ENCODE data around the gene RAB11A. TPM values are rescaled to one million over a fixed set of nuclear protein-coding genes. Genes with fewer than 3 reads are reported as not detected.

RAB11A gene
- total RNA-seq, 1 donor from 2014 or later: 350 TPM

GRCh38 chr15:65827065-65827464 is 42.2 kb upstream of the RAB11A start:
- TF ChIP-seq CTCF (conservative IDR thresholded peaks at IDR 0.05; ENCODE audit: low read depth, low read length): no peak
- DNase-seq (ENCODE audit: low read depth): no peak
- no peak overlapping the region for H3K4me3 ChIP-seq (ENCODE audit: low read depth, low read length)

- DNase-seq (ENCODE audit: low read depth): no peak
- no peak for TF ChIP-seq CTCF (conservative IDR thresholded peaks at IDR 0.05; ENCODE audit: low read depth, low read length)
- H3K4me3 ChIP-seq (ENCODE audit: low read depth, low read length): no peak overlapping the region
Measured at GRCh38 chr15:65828585-65828984, 40.7 kb upstream of the RAB11A start.

GRCh38 chr15:65829130-65829764 is 40.0 kb upstream of the RAB11A start:
- no peak overlapping the region for H3K4me3 ChIP-seq (ENCODE audit: low read depth, low read length)
- DNase-seq (ENCODE audit: low read depth): no peak
- peak; percentile 61 for TF ChIP-seq CTCF (conservative IDR thresholded peaks at IDR 0.05; ENCODE audit: low read depth, low read length)

- peak overlapping the region; percentile 34 for H3K4me3 ChIP-seq (ENCODE audit: low read depth, low read length)
- peak; percentile 95 for DNase-seq (ENCODE audit: low read depth)
- TF ChIP-seq CTCF (conservative IDR thresholded peaks at IDR 0.05; ENCODE audit: low read depth, low read length): peak; percentile 51
Measured at GRCh38 chr15:65832549-65833364, 36.5 kb upstream of the RAB11A start.

GRCh38 chr15:65833501-65834205 is 35.6 kb upstream of the RAB11A start:
- DNase-seq (ENCODE audit: low read depth): no peak
- no peak for TF ChIP-seq CTCF (conservative IDR thresholded peaks at IDR 0.05; ENCODE audit: low read depth, low read length)
- no peak overlapping the region for H3K4me3 ChIP-seq (ENCODE audit: low read depth, low read length)

GRCh38 chr15:65834603-65835282 is 34.5 kb upstream of the RAB11A start:
- no peak for DNase-seq (ENCODE audit: low read depth)
- no peak for TF ChIP-seq CTCF (conservative IDR thresholded peaks at IDR 0.05; ENCODE audit: low read depth, low read length)
- H3K4me3 ChIP-seq (ENCODE audit: low read depth, low read length): no peak overlapping the region

Measured in epithelial cell of proximal tubule (primary cell).